Loucy (cell line): ENCODE data around the gene SH3BP4.

Experiments
- H2AFZ ChIP-seq: fragments of 200-600 bp; sonication (generic); 2 replicates; pipeline ENCODE4 v1.6.0; 2016; ENCODE audit warnings: antibody characterized with exemption, mild to moderate bottlenecking, low read length, moderate library complexity
- H3F3A ChIP-seq: fragments of 200-600 bp; 2 replicates; pipeline ENCODE4 v1.6.0; 2016; ENCODE audit warnings: antibody characterized with exemption, low read depth, mild to moderate bottlenecking
- H3K27me3 ChIP-seq: fragments of 200-600 bp; sonication (generic); 2 replicates; pipeline ENCODE4 v1.6.1; 2014; ENCODE audit warnings: low read length, mild to moderate bottlenecking; ENCODE audit not compliant: insufficient read depth, poor library complexity, severe bottlenecking
- H3K36me3 ChIP-seq: fragments of 200-600 bp; sonication (generic); 2 replicates; pipeline ENCODE4 v1.6.1; 2016; ENCODE audit warnings: low read length; ENCODE audit not compliant: insufficient read depth
- H3K4me1 ChIP-seq: fragments of 200-600 bp; sonication (generic); 2 replicates; pipeline ENCODE4 v1.5.1; 2014; ENCODE audit warnings: low read length, mild to moderate bottlenecking; ENCODE audit not compliant: insufficient read depth, poor library complexity, severe bottlenecking
- H3K4me2 ChIP-seq: fragments of 200-600 bp; sonication (generic); 2 replicates; pipeline ENCODE4 v1.6.0; 2014; ENCODE audit warnings: antibody characterized with exemption, low read length, low read depth, mild to moderate bottlenecking; ENCODE audit not compliant: poor library complexity, severe bottlenecking
- H3K4me3 ChIP-seq: fragments of 200-600 bp; sonication (generic); 2 replicates; pipeline ENCODE4 v1.5.1; 2014; ENCODE audit warnings: low read length, mild to moderate bottlenecking, mixed read lengths; ENCODE audit not compliant: poor library complexity, severe bottlenecking
- H3K79me2 ChIP-seq: fragments of 200-600 bp; sonication (generic); 2 replicates; pipeline ENCODE4 v1.6.1; 2014; ENCODE audit warnings: low read length; ENCODE audit not compliant: insufficient read depth
- H3K9ac ChIP-seq: fragments of 200-600 bp; sonication (generic); 2 replicates; pipeline ENCODE4 v1.6.0; 2014; ENCODE audit warnings: mild to moderate bottlenecking, low read depth, low read length, moderate library complexity; ENCODE audit not compliant: poor library complexity, severe bottlenecking
- H3K9me2 ChIP-seq: fragments of 200-600 bp; sonication (generic); replicated peaks from 2 replicates; pipeline ENCODE4 v1.6.1; 2016; ENCODE audit warnings: low read depth, low read length, mixed read lengths
- H3K9me3 ChIP-seq: fragments of 200-600 bp; sonication (generic); 2 replicates; pipeline ENCODE4 v1.6.1; 2014; ENCODE audit warnings: mild to moderate bottlenecking, antibody characterized with exemption, low read length, low read depth; ENCODE audit not compliant: insufficient read depth
- H4K20me1 ChIP-seq: fragments of 200-600 bp; sonication (generic); 2 replicates; pipeline ENCODE4 v1.6.0; 2014; ENCODE audit warnings: antibody characterized with exemption, low read length, mild to moderate bottlenecking; ENCODE audit not compliant: insufficient read depth, poor library complexity, severe bottlenecking
- EZH2phosphoT487 ChIP-seq: fragments of 200-600 bp; IDR thresholded peaks from 2 replicates; pipeline ENCODE4 v1.6.1; 2018; ENCODE audit warnings: antibody characterized with exemption, mild to moderate bottlenecking, moderate library complexity, borderline replicate concordance
- TF ChIP-seq, protein P1 (sequence below): fragments of 200-600 bp; sonication (generic); conservative IDR thresholded peaks from 2 replicates; pipeline ENCODE4 v1.5.1; 2014; ENCODE audit warnings: mild to moderate bottlenecking, antibody characterized with exemption, low read length

SH3BP4 gene

DNA sequence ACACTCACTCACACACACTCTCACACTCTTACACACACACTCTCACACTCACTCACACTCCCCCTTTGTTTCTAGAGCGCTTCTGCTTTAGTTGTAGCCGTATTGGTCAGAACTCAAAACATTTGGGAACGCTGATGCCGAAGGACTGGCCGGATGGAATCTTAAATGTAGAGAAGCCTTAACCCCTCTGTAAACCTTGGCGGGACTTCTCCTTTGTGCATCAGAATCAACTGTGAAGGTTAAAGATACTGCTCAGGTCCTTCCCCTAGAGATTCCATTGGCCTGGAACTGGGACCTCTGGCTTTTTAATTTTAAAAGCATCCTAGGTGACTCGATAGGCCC, 18.3 kb downstream of the SH3BP4 start:
- Histone ChIP-seq H3K9me3 (no peaks in the 10 kb centered on the region), H3K79me2 (no peaks in the 10 kb centered on the region), H3K27me3 (no peaks in the 10 kb centered on the region), H3K4me2 (no peak overlapping the region), H3K4me1 (peaks cover 5% of the 10 kb centered on the region), H3K9me2 (no peaks in the 10 kb centered on the region), H3K9ac (no peak overlapping the region), H3F3A (no peaks in the 10 kb centered on the region), H3K36me3 (no peaks in the 10 kb centered on the region), H3K4me3 (no peak overlapping the region), H4K20me1 (no peaks in the 10 kb centered on the region), H2AFZ (no peak overlapping the region)
- TF ChIP-seq, protein P1, sequence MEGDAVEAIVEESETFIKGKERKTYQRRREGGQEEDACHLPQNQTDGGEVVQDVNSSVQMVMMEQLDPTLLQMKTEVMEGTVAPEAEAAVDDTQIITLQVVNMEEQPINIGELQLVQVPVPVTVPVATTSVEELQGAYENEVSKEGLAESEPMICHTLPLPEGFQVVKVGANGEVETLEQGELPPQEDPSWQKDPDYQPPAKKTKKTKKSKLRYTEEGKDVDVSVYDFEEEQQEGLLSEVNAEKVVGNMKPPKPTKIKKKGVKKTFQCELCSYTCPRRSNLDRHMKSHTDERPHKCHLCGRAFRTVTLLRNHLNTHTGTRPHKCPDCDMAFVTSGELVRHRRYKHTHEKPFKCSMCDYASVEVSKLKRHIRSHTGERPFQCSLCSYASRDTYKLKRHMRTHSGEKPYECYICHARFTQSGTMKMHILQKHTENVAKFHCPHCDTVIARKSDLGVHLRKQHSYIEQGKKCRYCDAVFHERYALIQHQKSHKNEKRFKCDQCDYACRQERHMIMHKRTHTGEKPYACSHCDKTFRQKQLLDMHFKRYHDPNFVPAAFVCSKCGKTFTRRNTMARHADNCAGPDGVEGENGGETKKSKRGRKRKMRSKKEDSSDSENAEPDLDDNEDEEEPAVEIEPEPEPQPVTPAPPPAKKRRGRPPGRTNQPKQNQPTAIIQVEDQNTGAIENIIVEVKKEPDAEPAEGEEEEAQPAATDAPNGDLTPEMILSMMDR, result no peak
- no peak for TF ChIP-seq EZH2phosphoT487

DNA sequence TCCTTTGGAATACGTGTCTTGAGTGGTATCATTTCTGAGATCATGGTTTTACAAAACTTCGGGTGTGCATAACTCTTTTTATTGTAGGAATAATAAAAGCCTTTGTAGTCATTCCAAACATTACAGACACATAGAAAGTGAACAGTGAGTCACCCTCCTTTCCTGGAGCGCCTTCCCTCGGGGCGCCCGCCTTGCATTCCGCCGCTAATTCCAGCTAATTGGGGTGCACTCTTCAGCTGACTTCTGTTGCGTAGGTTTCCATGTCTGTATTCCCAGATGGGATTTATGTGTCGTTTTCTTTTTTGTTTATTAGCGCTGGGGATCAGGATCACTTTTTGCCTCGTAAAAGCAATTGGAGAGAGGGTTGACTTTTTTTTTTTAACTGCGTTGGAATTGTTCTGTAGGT, 18.7 kb downstream of the SH3BP4 start:
- TF ChIP-seq, protein P1, result no peak
- TF ChIP-seq EZH2phosphoT487, result no peak
- Histone ChIP-seq H3K4me3 (no peak overlapping the region), H3K9me3 (no peaks in the 10 kb centered on the region), H3K36me3 (no peaks in the 10 kb centered on the region), H3K4me2 (no peak overlapping the region), H3K9me2 (no peaks in the 10 kb centered on the region), H3K9ac (no peak overlapping the region), H2AFZ (no peak overlapping the region), H4K20me1 (no peaks in the 10 kb centered on the region), H3K4me1 (peaks cover 5% of the 10 kb centered on the region), H3F3A (no peaks in the 10 kb centered on the region), H3K27me3 (no peaks in the 10 kb centered on the region), H3K79me2 (no peaks in the 10 kb centered on the region)

DNA sequence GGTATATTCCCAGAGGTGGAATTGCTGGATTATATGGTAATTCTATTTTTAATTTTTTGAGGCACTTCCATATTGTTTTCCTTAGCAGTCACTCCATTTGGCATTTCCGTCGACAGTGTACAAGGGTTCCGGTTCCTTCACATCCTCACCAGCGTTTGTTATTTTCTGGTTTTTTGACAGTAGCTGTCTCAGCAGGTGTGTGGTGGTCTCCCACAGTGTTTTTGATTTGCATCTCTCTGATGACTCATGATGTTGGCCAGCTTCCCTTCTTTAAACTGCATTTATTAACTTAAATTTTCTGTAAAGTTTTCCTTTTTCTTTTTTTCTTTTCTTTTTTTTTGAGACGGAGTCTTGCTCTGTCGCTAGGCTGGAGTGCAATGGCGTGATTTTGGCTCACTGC, 19.7 kb downstream of the SH3BP4 start:
- Histone ChIP-seq H3K79me2 (no peaks in the 10 kb centered on the region), H3K27me3 (no peaks in the 10 kb centered on the region), H3K9me2 (no peaks in the 10 kb centered on the region), H3K4me2 (no peak overlapping the region), H2AFZ (no peak overlapping the region), H3K4me3 (no peak overlapping the region), H3K9ac (no peak overlapping the region), H3K9me3 (no peaks in the 10 kb centered on the region), H3F3A (no peaks in the 10 kb centered on the region), H3K36me3 (no peaks in the 10 kb centered on the region), H4K20me1 (no peaks in the 10 kb centered on the region), H3K4me1 (peaks cover 5% of the 10 kb centered on the region)
- TF ChIP-seq, protein P1, result no peak
- no peak for TF ChIP-seq EZH2phosphoT487
